Smooth muscle cell (in vitro differentiated cells): ENCODE data around the gene MYO19. TPM values are rescaled to one million over a fixed set of nuclear protein-coding genes. Genes with fewer than 3 reads are reported as not detected.

Experiments used
- DNase-seq: peaks from one replicate; lab custom pipeline; 2025; ENCODE audit not compliant: unreplicated experiment; lab: John Stamatoyannopoulos, UW
- H2AFZ ChIP-seq: fragments of 200-600 bp; sonication (generic); 2 replicates; pipeline ENCODE4 v1.6.0; 2016; ENCODE audit warnings: antibody characterized with exemption, low read depth, mild to moderate bottlenecking
- H3F3A ChIP-seq: fragments of 200-600 bp; sonication (generic); 2 replicates; pipeline ENCODE4 v1.6.0; 2017; ENCODE audit warnings: antibody characterized with exemption, low read depth
- H3K27ac ChIP-seq: fragments of 200-600 bp; sonication (generic); 2 replicates; pipeline ENCODE4 v1.5.1; 2016; ENCODE audit warnings: low read depth, mild to moderate bottlenecking
- H3K27me3 ChIP-seq: fragments of 200-600 bp; sonication (generic); 2 replicates; pipeline ENCODE4 v1.6.1; 2016; ENCODE audit warnings: low read depth, mild to moderate bottlenecking
- H3K36me3 ChIP-seq: fragments of 200-600 bp; sonication (generic); 2 replicates; pipeline ENCODE4 v1.5.1; 2016; ENCODE audit warnings: low read depth
- H3K4me1 ChIP-seq: fragments of 200-600 bp; sonication (generic); 2 replicates; pipeline ENCODE4 v1.5.1; 2016; ENCODE audit warnings: low read depth
- H3K4me2 ChIP-seq: fragments of 200-600 bp; sonication (generic); 2 replicates; pipeline ENCODE4 v1.6.0; 2016; ENCODE audit warnings: mild to moderate bottlenecking
- H3K4me3 ChIP-seq: fragments of 200-600 bp; sonication (generic); 2 replicates; pipeline ENCODE4 v1.5.1; 2016; ENCODE audit warnings: mild to moderate bottlenecking
- H3K79me2 ChIP-seq: fragments of 200-600 bp; sonication (generic); 2 replicates; pipeline ENCODE4 v1.6.0; 2016; ENCODE audit warnings: low read depth, mild to moderate bottlenecking
- H3K9ac ChIP-seq: fragments of 200-600 bp; sonication (generic); 2 replicates; pipeline ENCODE4 v1.6.0; 2016; ENCODE audit warnings: low read depth
- H3K9me3 ChIP-seq: fragments of 200-600 bp; sonication (generic); replicated peaks from 2 replicates; pipeline ENCODE4 v1.5.1; 2016; ENCODE audit warnings: low read depth
- H4K20me1 ChIP-seq: fragments of 200-600 bp; sonication (generic); 2 replicates; pipeline ENCODE4 v1.6.0; 2016; ENCODE audit warnings: low read depth
- CTCF ChIP-seq: fragments of 200-600 bp; sonication (generic); IDR thresholded peaks from 2 replicates; pipeline ENCODE4 v1.5.1; 2017; ENCODE audit warnings: borderline replicate concordance, mild to moderate bottlenecking, antibody characterized with exemption; ENCODE audit not compliant: insufficient read depth, poor library complexity, severe bottlenecking
- WGBS: methylation state at CpG from one replicate; pipeline ENCODE4 v1.1.7; 2016; ENCODE audit warnings: low lambda C conversion rate; 5-methylcytosine and 5-hydroxymethylcytosine counted together
- polyA plus RNA-seq: library from polyadenylated mRNA; unstranded; fragments of >200 nt; fragmentation: Nextera tagmentation; extraction: Ambion mirVana; gene quantifications from 2 replicates; pipeline ENCODE4 v1.2.1, GENCODE V29; 2016
- total RNA-seq: library from RNA; depleted of rRNA; stranded (reverse); fragments of >200 nt; gene quantifications from 2 replicates; pipeline ENCODE4 v1.2.3, GENCODE V29; 2014

MYO19 gene
- total and polyA plus RNA-seq, 2 experiments from 2014 or later: 20.4 to 34.8 TPM

GRCh38 chr17:36468903-36469635, 65.6 kb downstream of the MYO19 start:
- Histone ChIP-seq H4K20me1 (no peaks in the 10 kb centered on the region), H3K4me2 (no peak overlapping the region), H3K36me3 (no peaks in the 10 kb centered on the region), H3K27ac (no peak overlapping the region), H3F3A (no peaks in the 10 kb centered on the region), H3K4me3 (no peak overlapping the region), H3K4me1 (no peaks in the 10 kb centered on the region), H3K9ac (no peak overlapping the region), H3K9me3 (no peaks in the 10 kb centered on the region), H3K27me3 (peaks cover 60% of the 10 kb centered on the region), H2AFZ (no peak overlapping the region), H3K79me2 (no peaks in the 10 kb centered on the region)
- no peak for DNase-seq
- no peak for TF ChIP-seq CTCF
- 74% methylated on average over 18 of the region's 18 CpGs for WGBS

- TF ChIP-seq CTCF: no peak
- Histone ChIP-seq H3K4me1 (no peaks in the 10 kb centered on the region), H3K4me3 (no peak overlapping the region), H3K9ac (no peak overlapping the region), H4K20me1 (no peaks in the 10 kb centered on the region), H2AFZ (no peak overlapping the region), H3K27me3 (peaks cover 35% of the 10 kb centered on the region), H3F3A (no peaks in the 10 kb centered on the region), H3K27ac (no peak overlapping the region), H3K4me2 (no peak overlapping the region), H3K9me3 (no peaks in the 10 kb centered on the region), H3K79me2 (no peaks in the 10 kb centered on the region), H3K36me3 (no peaks in the 10 kb centered on the region)
- WGBS: 63% methylated on average over 21 of the region's 21 CpGs
- DNase-seq: no peak
Measured at GRCh38 chr17:36464765-36465088, 69.9 kb downstream of the MYO19 start.

GRCh38 chr17:36463916-36464764, 70.5 kb downstream of the MYO19 start:
- TF ChIP-seq CTCF: no peak
- DNase-seq: peak; percentile 53
- Histone ChIP-seq H4K20me1 (no peaks in the 10 kb centered on the region), H3F3A (no peaks in the 10 kb centered on the region), H3K27ac (no peak overlapping the region), H3K4me1 (no peaks in the 10 kb centered on the region), H3K4me3 (no peak overlapping the region), H3K79me2 (no peaks in the 10 kb centered on the region), H3K36me3 (no peaks in the 10 kb centered on the region), H3K9ac (no peak overlapping the region), H3K27me3 (peaks cover 33% of the 10 kb centered on the region), H3K4me2 (peak overlapping the region; percentile 65), H3K9me3 (no peaks in the 10 kb centered on the region), H2AFZ (no peak overlapping the region)
- 44% methylated on average over 45 of the region's 54 CpGs for WGBS
